ENCODE measurements around the gene DENND4A. TPM values are rescaled to one million over a fixed set of nuclear protein-coding genes. Genes with fewer than 3 reads are reported as not detected.

The DENND4A gene
- total and polyA plus RNA-seq, 2 of the 4 experiments (the other 2 are of a cell fraction), result 4.1 to 17.7 TPM

DNA sequence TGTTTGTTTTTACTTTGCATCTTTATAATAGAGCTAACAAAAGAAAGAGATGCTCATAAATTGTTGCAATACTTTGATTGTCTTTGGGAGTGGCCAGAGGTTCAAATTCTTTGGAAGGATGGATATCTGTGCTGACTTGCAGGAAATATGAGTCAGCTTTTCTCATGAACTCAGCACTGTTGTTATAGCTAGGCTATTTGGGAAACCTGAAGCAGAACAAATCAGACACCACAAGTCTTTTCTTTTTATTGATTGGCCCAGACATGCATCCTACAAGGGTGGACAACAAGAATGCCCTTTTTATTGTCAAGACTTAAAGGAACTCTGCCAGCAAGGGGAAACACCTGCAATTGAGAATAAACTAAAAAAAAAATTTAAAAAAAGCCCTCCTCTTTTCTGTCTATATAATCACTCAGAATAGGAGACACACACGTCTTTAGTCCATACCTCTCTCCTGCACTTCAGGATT, 4.6 kb upstream of the DENND4A start:
- dilution Hi-C loops (cut with HindIII; ENCODE audit: low sequenced_read_pairs, unreplicated experiment), result no loop called here
- Histone ChIP-seq H3K14ac (replicated peaks; ENCODE audit: low read depth, low read length) (no peak overlapping the region), H3K56ac (ENCODE audit: extremely low read depth, insufficient read depth, low read length) (no peak overlapping the region), H4K8ac (ENCODE audit: low read depth in 2 of 2, low read length in 2 of 2) (peak overlapping the region in 1 of 2 experiments; percentile 54; a peak in 2 of 4 replicates), H3K4me3 (ENCODE audit: insufficient read depth, low read depth, low read length) (no peak overlapping the region), H3K27me3 (ENCODE audit: control insufficient read depth, insufficient read depth, low read length) (no peaks in the 10 kb centered on the region), H2AFZ (replicated peaks; ENCODE audit: low read length, poor library complexity) (no peak overlapping the region), H3K9me1 (ENCODE audit: insufficient read depth, low read length) (peaks cover 3% of the 10 kb centered on the region), H3K79me1 (ENCODE audit: low read depth in 1 of 2, low read length in 2 of 2) (peaks cover 0 to 4% of the 10 kb centered on the region in 2 experiments; a peak in 1 of 4 replicates), H3K27ac (ENCODE audit: insufficient read depth, low read length) (no peak overlapping the region), H3K23ac (ENCODE audit: low read depth, low read length) (no peak overlapping the region), H2BK20ac (ENCODE audit: low read depth, low read length) (peak overlapping the region; percentile 76; the same call in 1 of the 2 replicates), H2BK5ac (ENCODE audit: low read depth, low read length, poor library complexity, severe bottlenecking) (no peak overlapping the region), H2BK120ac (ENCODE audit: low read depth, low read length) (0 out of 2 replicates have a peak overlapping the region, but pooled peaks have one; percentile 36), H2AK5ac (ENCODE audit: low read depth, low read length) (no peak overlapping the region), H3K4me1 (ENCODE audit: control insufficient read depth, insufficient read depth, low read length) (peaks cover 2% of the 10 kb centered on the region), H3K9ac (ENCODE audit: low read depth, low read length) (no peak overlapping the region), H4K5ac (ENCODE audit: low read depth, low read length) (no peak overlapping the region), H3K4me2 (ENCODE audit: low read depth, low read length) (peak overlapping the region; percentile 18; the same call in 1 of the 2 replicates), H3K4ac (ENCODE audit: low read depth, low read length) (peak overlapping the region; percentile 31; the same call in 1 of the 2 replicates), H4K20me1 (ENCODE audit: insufficient read depth, low read length) (no peaks in the 10 kb centered on the region), H4K91ac (ENCODE audit: insufficient read depth, low read depth, low read length) (no peak overlapping the region), H2BK15ac (ENCODE audit: low read depth, low read length) (peak overlapping the region; percentile 65; the same call in 1 of the 3 replicates), H3K18ac (ENCODE audit: low read depth, low read length) (no peak overlapping the region; the same call in 1 of the 2 replicates), H3K36me3 (ENCODE audit: control insufficient read depth, insufficient read depth, low read length) (no peaks in the 10 kb centered on the region), H3K9me3 (ENCODE audit: control insufficient read depth, insufficient read depth, low read length) (no peaks in the 10 kb centered on the region), H2AK9ac (replicated peaks; ENCODE audit: low read depth, low read length, poor library complexity) (no peak overlapping the region)
- ChIA-PET CTCF (interaction anchor here (0.6 to 1.2 kb wide), 2 partner anchors 8 to 162 kb away, joined by 3 read pairs; no protein-coding TSS in a partner anchor), POLR2A (ENCODE audit: unreplicated experiment) (no interaction called here)
- intact Hi-C loops (cut with micrococcal nuclease), result no loop called here
- in situ Hi-C loops (cut with MboI; ENCODE audit: low sequenced_read_pairs), result no loop called here
- peak; percentile 71 for DNase-seq
- WGBS, 2 experiments (ENCODE audit: extremely low coverage in 2 of 2, insufficient read length in 1 of 2), result no CpG with 5 or more reads among the region's 1 CpG
- no peak for ATAC-seq (ENCODE audit: low read depth)
- BruUV-seq (replicated peaks), result no TSS peak
- TF ChIP-seq CEBPB (IDR thresholded peaks at IDR 0.05; ENCODE audit: low read depth, low read length) (peak; percentile 25; the same call in 1 of the 2 replicates), NFE2L2 (IDR thresholded peaks at IDR 0.05; ENCODE audit: low read depth, low read length) (peak; percentile 69), MAFK (IDR thresholded peaks at IDR 0.05; ENCODE audit: low read depth, low read length) (peak; percentile 88), RAD21 (IDR thresholded peaks at IDR 0.05; ENCODE audit: low read length) (no peak)
